Thoracic aorta (tissue), 2 donors: ENCODE data around the gene RNH1. TPM values are rescaled to one million over a fixed set of nuclear protein-coding genes. Genes with fewer than 3 reads are reported as not detected.

Source experiments
- ATAC-seq: fragments of 150-250 bp; one replicate; pipeline ENCODE4 v1.8.0; 2017; ENCODE audit warnings: low read depth; ENCODE audit not compliant: insufficient number of reproducible peaks, low FRiP score
- DNase-seq: peaks from one replicate; pipeline ENCODE4 v3.0.0-alpha.2; 2020; ENCODE audit warnings: low spot score
- H3K27ac ChIP-seq, 2 donors: fragments of 200-600 bp; sonication (generic); 1 replicate in 1 of 2; 2 replicates in 1 of 2; pipeline ENCODE4 v1.5.1; 2016; ENCODE audit warnings: mild to moderate bottlenecking in 2 of 2, moderate library complexity in 2 of 2
- H3K27me3 ChIP-seq: fragments of 200-600 bp; sonication (generic); replicated peaks from 2 replicates; pipeline ENCODE4 v1.6.0; 2016; ENCODE audit warnings: mild to moderate bottlenecking; ENCODE audit not compliant: insufficient read depth
- H3K36me3 ChIP-seq: fragments of 200-600 bp; sonication (generic); one replicate; pipeline ENCODE4 v1.5.1; 2016
- H3K4me1 ChIP-seq, 2 donors: fragments of 200-600 bp; sonication (generic); 1 replicate in 1 of 2; 2 replicates in 1 of 2; pipeline versions ENCODE4 v1.5.1 to v1.6.0; 2016; ENCODE audit warnings: low read depth in 2 of 2, mild to moderate bottlenecking in 1 of 2; ENCODE audit not compliant: control insufficient read depth in 1 of 2
- H3K4me3 ChIP-seq: fragments of 200-600 bp; sonication (generic); 2 replicates; pipeline ENCODE4 v1.5.1; 2016; ENCODE audit warnings: mild to moderate bottlenecking
- H3K9me3 ChIP-seq: fragments of 200-600 bp; sonication (generic); 2 replicates; pipeline ENCODE4 v1.5.1; 2016
- total RNA-seq, 2 donors: library from RNA; depleted of rRNA; stranded (reverse); fragments of >200 nt; gene quantifications; one replicate each; pipeline versions ENCODE4 v1.1.0 to v1.2.3, GENCODE V29; 2016
- TF ChIP-seq, protein P1 (sequence below): fragments of 200-600 bp; sonication (generic); IDR thresholded peaks from one replicate; pipeline ENCODE4 v1.5.1; 2019; ENCODE audit warnings: antibody characterized with exemption

RNH1 gene
- total RNA-seq, 2 donors from 2014 or later, result 224 to 355 TPM

- no peak for DNase-seq
- H3K4me3 ChIP-seq, result peak overlapping the region; percentile 96
These were observed 26.7 kb upstream of the RNH1 start for GRCh38 chr11:533586-534395.

GRCh38 chr11:532986-533585 is 26.0 kb upstream of the RNH1 start:
- Histone ChIP-seq H3K4me1 (peaks cover 16 to 35% of the 10 kb centered on the region in 2 donors), H3K36me3 (peaks cover 12% of the 10 kb centered on the region), H3K27me3 (no peaks in the 10 kb centered on the region), H3K9me3 (no peaks in the 10 kb centered on the region), H3K27ac (no peak overlapping the region), H3K4me3 (no peak overlapping the region)
- ATAC-seq (no peak), DNase-seq (no peak)
- TF ChIP-seq, protein P1, sequence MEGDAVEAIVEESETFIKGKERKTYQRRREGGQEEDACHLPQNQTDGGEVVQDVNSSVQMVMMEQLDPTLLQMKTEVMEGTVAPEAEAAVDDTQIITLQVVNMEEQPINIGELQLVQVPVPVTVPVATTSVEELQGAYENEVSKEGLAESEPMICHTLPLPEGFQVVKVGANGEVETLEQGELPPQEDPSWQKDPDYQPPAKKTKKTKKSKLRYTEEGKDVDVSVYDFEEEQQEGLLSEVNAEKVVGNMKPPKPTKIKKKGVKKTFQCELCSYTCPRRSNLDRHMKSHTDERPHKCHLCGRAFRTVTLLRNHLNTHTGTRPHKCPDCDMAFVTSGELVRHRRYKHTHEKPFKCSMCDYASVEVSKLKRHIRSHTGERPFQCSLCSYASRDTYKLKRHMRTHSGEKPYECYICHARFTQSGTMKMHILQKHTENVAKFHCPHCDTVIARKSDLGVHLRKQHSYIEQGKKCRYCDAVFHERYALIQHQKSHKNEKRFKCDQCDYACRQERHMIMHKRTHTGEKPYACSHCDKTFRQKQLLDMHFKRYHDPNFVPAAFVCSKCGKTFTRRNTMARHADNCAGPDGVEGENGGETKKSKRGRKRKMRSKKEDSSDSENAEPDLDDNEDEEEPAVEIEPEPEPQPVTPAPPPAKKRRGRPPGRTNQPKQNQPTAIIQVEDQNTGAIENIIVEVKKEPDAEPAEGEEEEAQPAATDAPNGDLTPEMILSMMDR, result no peak

More at GRCh38 chr11:533586-534395, 26.7 kb upstream of the RNH1 start:
- Histone ChIP-seq H3K36me3 (peaks cover 12% of the 10 kb centered on the region), H3K4me1 (peaks cover 16 to 35% of the 10 kb centered on the region in 2 donors), H3K27me3 (no peaks in the 10 kb centered on the region), H3K9me3 (no peaks in the 10 kb centered on the region), H3K27ac (no peak overlapping the region)
- ATAC-seq, result no peak
- TF ChIP-seq, protein P1, result no peak

GRCh38 chr11:532527-532985 is 25.5 kb upstream of the RNH1 start:
- peaks cover 16 to 31% of the 10 kb centered on the region in 2 donors for H3K4me1 ChIP-seq
- peaks cover 12% of the 10 kb centered on the region for H3K36me3 ChIP-seq
- H3K27ac ChIP-seq, result no peak overlapping the region
- no peaks in the 10 kb centered on the region for H3K27me3 ChIP-seq
- no peak for DNase-seq
- TF ChIP-seq, protein P1, result no peak
- H3K9me3 ChIP-seq, result no peaks in the 10 kb centered on the region
- H3K4me3 ChIP-seq, result no peak overlapping the region
- ATAC-seq, result no peak

DNA sequence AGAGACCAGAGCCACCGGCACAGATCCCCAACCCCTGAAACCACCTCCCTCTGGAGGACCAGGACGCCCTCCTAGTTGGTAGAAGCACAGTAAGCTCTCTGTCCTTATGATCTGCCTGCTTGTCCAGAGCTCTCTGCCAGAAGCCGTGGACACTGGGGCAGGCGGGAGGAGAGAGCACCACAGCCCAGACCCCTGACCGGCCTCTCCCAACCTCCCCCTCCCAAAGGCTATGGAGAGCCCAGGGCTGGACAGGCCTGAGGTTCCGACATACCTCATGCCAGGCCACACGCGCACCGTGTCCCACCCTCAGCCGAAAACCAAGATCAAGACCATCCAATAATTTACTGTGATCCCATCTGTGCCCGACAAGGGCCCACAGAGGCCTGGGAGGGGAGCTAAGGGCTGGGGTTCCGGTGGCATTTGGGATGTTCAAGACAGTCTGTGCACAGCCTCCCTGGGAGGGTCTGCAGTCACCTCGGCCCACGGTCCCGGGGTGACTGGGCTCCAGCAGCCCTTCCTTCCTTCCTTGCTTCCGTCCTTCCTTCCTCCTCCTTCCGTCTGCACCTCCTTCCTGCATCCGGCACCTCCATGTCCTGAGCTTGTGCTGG is 25.0 kb upstream of the RNH1 start:
- H3K27ac ChIP-seq, result no peak overlapping the region
- TF ChIP-seq, protein P1, result no peak
- H3K4me3 ChIP-seq, result no peak overlapping the region
- peaks cover 12% of the 10 kb centered on the region for H3K36me3 ChIP-seq
- DNase-seq, result no peak
- no peaks in the 10 kb centered on the region for H3K9me3 ChIP-seq
- no peaks in the 10 kb centered on the region for H3K27me3 ChIP-seq
- H3K4me1 ChIP-seq, result peaks cover 16 to 25% of the 10 kb centered on the region in 2 donors
- no peak for ATAC-seq
